GM18861 (cell line): ENCODE measurements around the gene PTPN6.

Source experiments
- ATAC-seq: cut with Tn5 transposase; IDR thresholded peaks from one replicate; pipeline ENCODE4 v1.9.1; 2021; ENCODE audit not compliant: unreplicated experiment

The PTPN6 gene

DNA sequence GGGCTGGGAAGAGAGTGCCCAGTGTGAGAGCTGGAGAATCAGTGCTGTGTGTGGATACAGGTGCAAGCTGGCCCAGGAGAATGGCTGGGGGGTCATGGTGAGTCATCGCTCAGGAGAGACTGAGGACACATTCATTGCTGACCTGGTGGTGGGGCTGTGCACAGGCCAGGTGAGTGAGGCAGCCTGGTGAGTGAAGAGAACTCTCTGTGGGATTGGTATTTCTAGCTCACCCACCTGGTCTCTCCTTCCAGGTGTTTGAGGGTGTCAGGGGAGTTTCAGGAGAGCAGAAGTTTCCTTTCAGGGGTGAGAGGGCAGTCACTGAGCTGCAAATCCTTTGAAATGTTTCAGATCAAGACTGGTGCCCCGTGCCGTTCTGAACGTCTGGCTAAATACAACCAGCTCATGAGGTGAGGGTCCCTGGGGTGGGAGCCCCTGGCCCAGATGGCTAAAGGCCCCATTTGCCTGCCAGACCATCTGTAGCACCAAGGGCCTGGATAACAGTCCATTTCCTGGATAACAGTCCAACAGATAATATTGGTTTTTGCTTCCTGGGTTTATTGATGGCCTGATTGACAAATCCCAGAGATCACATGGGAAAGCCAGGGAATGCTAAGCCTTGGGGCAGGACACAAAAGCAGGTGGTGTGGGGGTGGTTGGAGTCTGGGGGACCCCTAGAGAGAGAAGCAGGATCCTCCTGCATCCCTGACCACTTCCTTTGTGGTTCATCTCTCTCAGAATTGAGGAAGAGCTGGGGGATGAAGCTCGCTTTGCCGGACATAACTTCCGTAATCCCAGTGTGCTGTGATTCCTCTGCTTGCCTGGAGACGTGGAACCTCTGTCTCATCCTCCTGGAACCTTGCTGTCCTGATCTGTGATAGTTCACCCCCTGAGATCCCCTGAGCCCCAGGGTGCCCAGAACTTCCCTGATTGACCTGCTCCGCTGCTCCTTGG lies 28.9 kb upstream of the PTPN6 start:
- no peak for ATAC-seq

DNA sequence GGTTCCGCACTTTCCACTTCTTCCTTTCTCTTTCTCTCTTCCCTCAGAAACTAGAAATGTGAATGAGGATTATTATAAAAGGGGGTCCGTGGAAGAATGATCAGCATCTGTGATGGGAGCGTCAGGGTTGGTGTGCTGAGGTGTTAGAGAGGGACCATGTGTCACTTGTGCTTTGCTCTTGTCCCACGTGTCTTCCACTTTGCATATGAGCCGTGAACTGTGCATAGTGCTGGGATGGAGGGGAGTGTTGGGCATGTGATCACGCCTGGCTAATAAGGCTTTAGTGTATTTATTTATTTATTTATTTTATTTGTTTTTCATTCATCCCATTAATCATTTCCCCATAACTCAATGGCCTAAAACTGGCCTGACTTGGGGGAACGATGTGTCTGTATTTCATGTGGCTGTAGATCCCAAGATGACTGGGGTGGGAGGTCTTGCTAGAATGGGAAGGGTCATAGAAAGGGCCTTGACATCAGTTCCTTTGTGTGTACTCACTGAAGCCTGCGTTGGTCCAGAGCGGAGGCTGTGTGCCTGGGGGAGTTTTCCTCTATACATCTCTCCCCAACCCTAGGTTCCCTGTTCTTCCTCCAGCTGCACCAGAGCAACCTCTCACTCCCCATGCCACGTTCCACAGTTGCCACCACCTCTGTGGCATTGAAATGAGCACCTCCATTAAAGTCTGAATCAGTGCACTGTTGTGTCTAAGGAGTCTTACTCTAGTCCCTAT lies 28.0 kb upstream of the PTPN6 start:
- ATAC-seq, result no peak

DNA sequence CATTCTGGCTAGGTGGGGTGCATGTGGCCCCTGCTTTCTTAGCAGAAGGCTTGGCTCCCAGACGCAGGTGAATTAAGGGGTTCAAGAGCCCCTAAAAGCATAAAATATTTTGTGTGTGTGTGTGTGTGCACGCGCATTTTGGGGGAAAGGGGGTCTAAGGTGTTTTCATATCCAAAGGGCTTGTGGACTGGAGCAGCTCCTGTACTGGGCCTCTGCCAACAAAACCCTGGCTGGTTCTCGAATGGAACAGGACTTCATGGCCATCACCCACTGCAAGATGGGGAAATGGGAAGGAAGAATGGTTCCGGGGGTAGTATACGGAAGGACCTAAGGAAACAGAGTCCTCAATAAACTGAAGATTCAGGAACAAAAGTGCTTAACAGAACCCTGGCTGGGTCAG lies 27.3 kb upstream of the PTPN6 start:
- ATAC-seq, result no peak

GRCh38 chr12:6925239-6925539 lies 26.0 kb upstream of the PTPN6 start:
- no peak for ATAC-seq

DNA sequence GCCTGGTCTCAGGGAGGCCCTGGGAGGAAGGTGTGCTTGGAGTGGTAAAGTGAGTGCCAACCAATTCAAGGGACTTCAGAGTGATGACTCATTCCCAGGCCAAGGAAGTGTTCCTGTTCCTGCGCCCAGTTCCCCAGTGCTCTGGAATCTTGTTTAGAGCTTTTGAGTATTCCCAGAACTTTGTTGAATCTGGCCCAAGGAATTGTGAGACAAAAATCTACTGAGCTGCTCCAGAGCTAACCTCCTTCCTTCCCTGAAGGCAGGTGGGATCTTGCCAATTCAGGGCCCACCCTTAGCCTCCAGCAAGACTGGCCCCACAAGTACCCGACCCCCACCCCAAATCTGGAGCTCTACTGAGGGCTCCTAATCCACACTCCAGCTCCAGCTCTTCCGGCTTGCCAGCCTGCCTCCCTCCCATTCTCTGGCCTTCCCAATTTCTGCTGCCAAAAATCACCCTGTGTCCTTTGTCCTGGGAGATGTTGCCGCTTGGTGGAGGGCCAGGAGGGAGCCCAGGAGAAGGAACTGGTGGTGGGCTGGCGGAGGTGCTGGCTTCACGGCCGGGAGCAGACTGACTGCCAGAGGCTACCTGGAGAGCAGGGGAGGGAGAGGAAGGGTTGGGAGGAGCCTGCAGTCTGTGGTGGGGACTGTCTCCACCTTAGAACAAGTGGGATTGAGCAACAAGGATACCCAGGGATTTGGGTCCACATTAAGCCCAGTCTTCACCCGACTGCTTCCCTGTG lies 25.4 kb upstream of the PTPN6 start:
- no peak for ATAC-seq

DNA sequence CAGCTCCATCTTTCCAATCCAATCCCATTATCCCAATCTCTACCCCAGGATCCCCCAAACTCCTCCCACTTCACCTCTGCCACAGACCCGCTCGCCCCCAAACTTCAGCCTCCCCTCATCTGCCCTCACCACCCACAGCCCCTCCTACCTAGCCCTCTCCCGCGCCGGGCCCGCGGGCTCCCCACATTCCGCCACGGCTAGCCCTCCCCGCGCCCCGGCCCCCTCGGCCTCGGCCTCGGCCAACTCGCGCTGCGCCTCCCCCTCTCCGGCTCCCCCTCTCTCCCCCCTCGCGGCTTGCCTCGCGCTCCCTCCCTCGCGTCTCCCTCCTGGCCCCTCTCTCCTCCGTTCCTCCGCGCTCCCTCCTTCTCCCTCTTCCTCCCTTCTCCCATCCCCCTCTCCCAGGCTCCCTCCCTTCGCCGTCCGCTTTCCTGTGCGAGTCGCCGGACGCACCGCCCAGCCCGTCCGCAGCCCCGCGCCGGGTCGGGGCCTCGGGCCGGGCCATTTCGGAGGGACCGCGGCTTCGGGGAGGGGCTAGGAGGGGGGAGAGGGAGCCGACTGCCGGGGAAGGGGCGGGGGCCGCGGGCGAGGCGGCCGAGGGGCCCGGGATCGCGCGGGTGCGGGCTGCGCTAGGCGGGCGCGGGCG lies 23.7 kb upstream of the PTPN6 start, which contains the start of gene ATN1:
Gene ATN1, plus strand, starts transcription at position 581 of the 643 bp plus-strand sequence. CDS start 6,043 bp downstream, outside the sequence.
- no peak for ATAC-seq

DNA sequence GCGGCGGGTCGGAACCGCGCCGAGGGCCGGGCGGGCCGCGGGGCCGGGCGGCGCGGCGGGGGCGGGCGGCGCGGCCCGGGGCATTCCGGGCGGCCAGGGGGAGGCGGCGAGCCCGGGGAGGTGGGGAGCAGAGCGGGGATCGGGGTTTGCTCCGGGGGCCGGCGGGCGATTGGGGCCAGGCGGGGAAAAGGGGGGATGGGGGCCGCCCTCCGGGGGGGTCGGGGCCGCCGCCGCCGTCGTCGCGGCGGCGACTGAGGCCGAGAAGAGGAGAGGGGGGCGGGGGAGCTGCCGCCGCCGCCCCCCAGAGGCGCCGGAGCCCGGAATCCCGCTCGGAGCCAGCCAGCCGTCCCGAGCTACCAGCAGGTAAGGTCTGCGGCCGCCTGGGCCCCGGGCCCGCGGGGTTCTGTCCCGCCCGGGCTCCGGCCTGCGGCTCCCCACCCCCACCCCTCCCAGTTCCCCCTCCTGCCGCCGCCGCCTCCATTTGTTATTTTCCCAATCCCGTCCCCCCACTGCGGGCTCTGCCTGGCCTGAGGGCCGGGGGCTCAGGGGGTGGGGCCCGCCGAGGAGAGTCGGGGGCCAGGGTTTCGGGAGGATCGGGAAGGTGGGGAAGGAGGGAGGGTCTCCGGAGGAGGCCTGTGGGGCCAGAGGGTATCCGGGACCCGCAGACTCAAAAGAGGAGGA lies 23.0 kb upstream of the PTPN6 start:
- no peak for ATAC-seq

- ATAC-seq, result no peak
Measured at GRCh38 chr12:6928703-6929407, 22.3 kb upstream of the PTPN6 start.

DNA sequence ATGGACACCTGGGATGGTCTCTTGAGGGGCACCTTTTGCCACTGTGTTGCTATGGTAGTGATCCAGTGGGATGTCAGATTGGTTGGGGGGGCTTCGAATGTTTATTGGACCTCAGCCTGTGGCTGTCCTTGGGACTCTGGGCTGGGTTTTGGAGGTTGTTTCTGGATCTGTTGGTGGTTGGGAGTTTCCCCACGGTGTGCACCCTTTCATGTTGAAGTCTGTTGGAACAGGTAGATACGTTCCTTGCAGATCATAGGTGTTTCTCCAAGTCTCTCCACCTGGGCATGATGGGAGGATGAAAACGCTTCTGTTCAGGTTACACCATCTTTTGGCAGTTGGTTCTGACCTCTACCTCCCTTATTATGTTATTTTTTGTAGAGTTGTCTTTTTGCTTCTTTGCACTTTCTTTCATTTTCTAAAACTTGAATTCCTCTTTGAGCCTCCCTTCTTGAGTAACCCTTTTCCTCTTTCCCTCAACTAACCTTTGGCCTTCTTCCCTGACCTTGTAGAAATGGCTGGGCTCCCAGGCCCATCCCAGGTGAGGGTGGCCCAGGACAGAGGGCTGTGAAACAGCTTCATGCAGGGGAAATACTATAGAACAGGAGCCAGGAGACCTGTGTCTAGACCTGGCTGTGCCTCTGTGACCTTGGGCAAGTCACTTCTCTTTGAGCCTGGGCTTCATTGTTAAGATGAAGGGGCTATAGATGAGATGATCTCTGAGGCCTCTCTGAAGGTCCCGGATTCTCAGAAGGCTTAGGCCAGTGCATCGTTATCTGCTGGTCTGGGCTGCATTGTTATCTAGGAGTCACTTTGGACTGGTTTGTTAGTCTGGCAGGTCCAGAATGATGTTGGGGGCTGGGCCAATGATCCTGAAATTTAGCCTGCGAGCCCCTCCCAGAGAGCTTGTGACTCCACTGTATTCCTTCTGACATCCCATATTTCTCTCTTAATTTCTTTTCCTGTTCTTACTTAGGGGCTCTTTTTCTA lies 21.4 kb upstream of the PTPN6 start:
- no peak for ATAC-seq

DNA sequence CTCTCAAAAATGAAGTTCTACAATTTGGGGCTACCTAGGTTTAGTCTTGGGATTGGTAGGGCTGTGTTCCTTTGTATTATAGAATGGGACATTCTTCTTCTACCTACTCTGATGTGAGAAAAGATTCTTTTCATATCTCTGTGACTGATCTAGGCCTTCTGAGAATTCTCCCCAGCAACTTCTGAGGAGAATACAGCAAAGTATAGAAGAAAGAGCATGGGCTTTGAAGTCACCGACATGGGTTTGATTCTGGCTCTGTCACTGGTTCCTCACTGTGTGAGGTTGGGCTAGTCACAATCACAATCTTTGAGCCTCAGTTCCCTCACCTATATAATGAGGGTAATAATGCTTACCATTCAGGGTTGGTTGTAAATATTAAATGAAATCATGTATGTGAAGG lies 18.4 kb upstream of the PTPN6 start:
- ATAC-seq, result no peak

DNA sequence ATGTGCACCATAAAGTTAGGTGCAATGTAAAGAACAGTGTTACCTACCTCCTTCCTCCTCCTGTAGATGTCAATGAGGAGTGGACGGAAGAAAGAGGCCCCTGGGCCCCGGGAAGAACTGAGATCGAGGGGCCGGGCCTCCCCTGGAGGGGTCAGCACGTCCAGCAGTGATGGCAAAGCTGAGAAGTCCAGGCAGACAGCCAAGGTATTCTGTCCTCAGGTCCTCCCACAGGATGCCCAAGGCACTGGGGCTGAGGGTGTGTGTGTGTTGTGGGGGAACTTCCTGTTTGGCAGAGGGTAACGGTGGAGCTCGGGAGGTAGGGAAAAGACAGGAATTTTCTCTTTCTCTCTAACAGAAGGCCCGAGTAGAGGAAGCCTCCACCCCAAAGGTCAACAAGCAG lies 17.0 kb upstream of the PTPN6 start:
- ATAC-seq, result no peak

DNA sequence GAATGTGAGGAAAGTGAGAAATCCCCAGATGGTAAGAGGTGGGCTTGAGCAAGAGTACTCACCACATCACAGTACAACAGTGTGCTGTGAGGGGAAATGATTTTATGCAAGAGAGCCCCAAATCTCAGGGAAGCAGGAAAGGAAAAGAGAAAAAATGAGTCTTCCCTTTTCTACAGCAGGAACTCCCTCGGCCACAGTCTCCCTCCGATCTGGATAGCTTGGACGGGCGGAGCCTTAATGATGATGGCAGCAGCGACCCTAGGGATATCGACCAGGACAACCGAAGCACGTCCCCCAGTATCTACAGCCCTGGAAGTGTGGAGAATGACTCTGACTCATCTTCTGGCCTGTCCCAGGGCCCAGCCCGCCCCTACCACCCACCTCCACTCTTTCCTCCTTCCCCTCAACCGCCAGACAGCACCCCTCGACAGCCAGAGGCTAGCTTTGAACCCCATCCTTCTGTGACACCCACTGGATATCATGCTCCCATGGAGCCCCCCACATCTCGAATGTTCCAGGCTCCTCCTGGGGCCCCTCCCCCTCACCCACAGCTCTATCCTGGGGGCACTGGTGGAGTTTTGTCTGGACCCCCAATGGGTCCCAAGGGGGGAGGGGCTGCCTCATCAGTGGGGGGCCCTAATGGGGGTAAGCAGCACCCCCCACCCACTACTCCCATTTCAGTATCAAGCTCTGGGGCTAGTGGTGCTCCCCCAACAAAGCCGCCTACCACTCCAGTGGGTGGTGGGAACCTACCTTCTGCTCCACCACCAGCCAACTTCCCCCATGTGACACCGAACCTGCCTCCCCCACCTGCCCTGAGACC lies 15.6 kb upstream of the PTPN6 start:
- ATAC-seq, result no peak

DNA sequence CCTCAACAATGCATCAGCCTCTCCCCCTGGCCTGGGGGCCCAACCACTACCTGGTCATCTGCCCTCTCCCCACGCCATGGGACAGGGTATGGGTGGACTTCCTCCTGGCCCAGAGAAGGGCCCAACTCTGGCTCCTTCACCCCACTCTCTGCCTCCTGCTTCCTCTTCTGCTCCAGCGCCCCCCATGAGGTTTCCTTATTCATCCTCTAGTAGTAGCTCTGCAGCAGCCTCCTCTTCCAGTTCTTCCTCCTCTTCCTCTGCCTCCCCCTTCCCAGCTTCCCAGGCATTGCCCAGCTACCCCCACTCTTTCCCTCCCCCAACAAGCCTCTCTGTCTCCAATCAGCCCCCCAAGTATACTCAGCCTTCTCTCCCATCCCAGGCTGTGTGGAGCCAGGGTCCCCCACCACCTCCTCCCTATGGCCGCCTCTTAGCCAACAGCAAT lies 14.9 kb upstream of the PTPN6 start:
- no peak for ATAC-seq

GRCh38 chr12:6936636-6937480 lies 14.3 kb upstream of the PTPN6 start:
- ATAC-seq, result no peak

DNA sequence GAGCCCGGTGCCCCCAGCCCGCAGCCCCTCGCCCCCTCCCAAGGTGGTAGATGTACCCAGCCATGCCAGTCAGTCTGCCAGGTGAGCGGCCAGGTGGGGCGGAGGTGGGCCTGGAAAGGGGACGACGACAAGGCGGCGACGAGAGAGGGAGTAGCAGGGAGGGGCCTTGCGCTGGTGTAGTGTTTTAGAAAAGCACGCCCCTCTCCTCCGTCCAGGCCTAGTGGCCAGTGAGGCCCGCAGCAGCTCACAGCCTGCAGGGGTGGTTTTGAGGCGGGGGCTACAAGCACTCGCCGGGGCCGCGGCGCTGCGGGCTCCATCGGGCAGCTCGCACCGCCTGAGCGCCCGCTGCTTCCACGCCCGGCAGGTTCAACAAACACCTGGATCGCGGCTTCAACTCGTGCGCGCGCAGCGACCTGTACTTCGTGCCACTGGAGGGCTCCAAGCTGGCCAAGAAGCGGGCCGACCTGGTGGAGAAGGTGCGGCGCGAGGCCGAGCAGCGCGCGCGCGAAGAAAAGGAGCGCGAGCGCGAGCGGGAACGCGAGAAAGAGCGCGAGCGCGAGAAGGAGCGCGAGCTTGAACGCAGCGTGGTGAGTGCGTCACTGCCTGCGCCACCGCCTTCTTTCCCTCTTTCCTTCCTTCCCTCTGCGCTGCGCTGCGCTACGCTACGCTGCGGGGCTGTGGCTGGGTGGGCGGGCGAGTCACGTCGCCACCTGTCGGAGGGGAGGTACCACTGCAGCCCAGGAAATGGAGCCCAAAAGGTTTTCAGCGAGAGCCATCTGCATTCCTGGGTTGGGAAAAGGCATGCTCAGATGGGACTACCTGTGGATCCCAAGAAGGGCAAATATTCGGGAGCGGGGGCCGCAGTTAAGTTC lies 13.4 kb upstream of the PTPN6 start:
- ATAC-seq, result peak; percentile 87
